ENCODE data around the gene KBTBD13.

DNA sequence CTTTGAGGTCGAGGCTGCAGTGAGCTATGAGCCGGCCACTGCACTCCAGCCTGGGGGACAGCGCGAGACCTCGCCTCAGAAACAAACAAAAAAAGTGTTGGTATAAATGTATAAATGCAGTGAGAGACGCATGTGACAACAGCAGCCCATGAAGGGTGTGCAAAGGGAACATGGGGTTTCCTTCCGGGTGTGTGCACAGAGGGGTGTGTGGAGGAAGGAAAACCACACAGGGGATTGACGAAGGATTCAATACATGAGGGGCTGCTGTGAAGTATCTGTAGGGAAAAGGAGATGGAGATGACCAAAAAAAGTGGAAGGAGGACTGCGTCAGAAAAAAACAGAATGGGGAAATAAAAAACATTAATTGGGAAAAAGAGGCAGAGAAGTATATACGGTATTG is 48.2 kb upstream of the KBTBD13 start:
- no peak for TF ChIP-seq CTCF (IDR thresholded peaks at IDR 0.05)
- no peak for TF ChIP-seq POLR2A (IDR thresholded peaks at IDR 0.05)

All from heart left ventricle (tissue), 13 donors.